Measurements from ENCODE around the gene ZBTB42. TPM values are rescaled to one million over a fixed set of nuclear protein-coding genes. Genes with fewer than 3 reads are reported as not detected.
"Not testable (repeated sequence)": the region's sequence is repeated elsewhere in the genome, so short reads cannot be mapped to it uniquely, and the experiment has no call there.

Gene ZBTB42
- total and polyA plus RNA-seq, 2 donors (not counting 3 experiments of a cell fraction or from before 2014, with no cell fraction given), result 3.1 to 3.8 TPM

- Histone ChIP-seq H3K9me1 (replicated peaks; ENCODE audit: control insufficient read depth, extremely low read depth, insufficient read depth, low read length) (no peaks in the 10 kb centered on the region), H3K79me2 (ENCODE audit: control insufficient read depth, insufficient read depth, low read length) (no peaks in the 10 kb centered on the region), H3K36me3 (ENCODE audit: control insufficient read depth in 2 of 2, extremely low read depth in 1 of 2, insufficient read depth in 2 of 2, low read length in 2 of 2) (no peaks in the 10 kb centered on the region), H3K4me3 (replicated peaks in 1 of 3; ENCODE audit: insufficient read depth in 1 of 3, low read depth in 1 of 3, low read length in 3 of 3) (no peak overlapping the region), H3K4me2 (ENCODE audit: insufficient read depth, low read length) (no peak overlapping the region), H3K4me1 (ENCODE audit: control insufficient read depth, extremely low read depth, insufficient read depth, low read length) (peaks cover 9% of the 10 kb centered on the region), H3K27ac (ENCODE audit: insufficient read depth, low read depth, low read length) (no peak overlapping the region), H3K9ac (replicated peaks; ENCODE audit: extremely low read depth, insufficient read depth, low read length) (no peak overlapping the region), H3K9me3 (replicated peaks; ENCODE audit: control insufficient read depth, insufficient read depth, low read length) (no peaks in the 10 kb centered on the region), H2AFZ (ENCODE audit: low read depth, low read length) (no peak overlapping the region), H3K27me3 (ENCODE audit: control insufficient read depth in 2 of 2, insufficient read depth in 2 of 2, low read length in 2 of 2) (no peaks in the 10 kb centered on the region), H4K20me1 (replicated peaks; ENCODE audit: control insufficient read depth, extremely low read depth, insufficient read depth, low read length) (no peaks in the 10 kb centered on the region)
- FAIRE-seq, result no peak
- no peak for DNase-seq (ENCODE audit: low read depth, low spot score)
- BruUV-seq (replicated peaks), result no TSS peak
- intact Hi-C loops (cut with micrococcal nuclease), result no loop called here
- POLR2A ChIA-PET, result no interaction called here
- dilution Hi-C loops (cut with MboI; ENCODE audit: extremely low pct_ligation_motif_present, low sequenced_read_pairs), result no loop called here
- CTCF ChIA-PET, result interaction anchor here (0.6 kb wide), 1 partner anchor 62 kb away, joined by 3 read pairs; no protein-coding TSS in a partner anchor
- TF ChIP-seq POLR2AphosphoS5 (IDR thresholded peaks at IDR 0.05; ENCODE audit: insufficient read depth, low read depth, low read length) (no peak), FOS (IDR thresholded peaks at IDR 0.05; ENCODE audit: borderline replicate concordance, insufficient read depth, low read length) (no peak), CTCF (IDR thresholded peaks at IDR 0.05; ENCODE audit: extremely low read depth in 1 of 2, insufficient read depth in 1 of 2, low read depth in 1 of 2, low read length in 2 of 2) (no peak), MYC (IDR thresholded peaks at IDR 0.05; ENCODE audit: low read depth, low read length) (no peak), JUN (IDR thresholded peaks at IDR 0.05; ENCODE audit: borderline replicate concordance, insufficient read depth, insufficient read length, low read depth) (no peak)
Observed at GRCh38 chr14:104830781-104831180, 29.9 kb downstream of the ZBTB42 start.

GRCh38 chr14:104836171-104836935 lies 35.5 kb downstream of the ZBTB42 start:
- DNase-seq (ENCODE audit: low read depth, low spot score); H3K27ac ChIP-seq (ENCODE audit: insufficient read depth, low read depth, low read length); CTCF ChIA-PET; intact Hi-C loops (cut with micrococcal nuclease); H3K9me1 ChIP-seq (replicated peaks; ENCODE audit: control insufficient read depth, extremely low read depth, insufficient read depth, low read length); H3K4me1 ChIP-seq (ENCODE audit: control insufficient read depth, extremely low read depth, insufficient read depth, low read length); H3K9ac ChIP-seq (replicated peaks; ENCODE audit: extremely low read depth, insufficient read depth, low read length); FAIRE-seq; dilution Hi-C loops (cut with MboI; ENCODE audit: extremely low pct_ligation_motif_present, low sequenced_read_pairs); H4K20me1 ChIP-seq (replicated peaks; ENCODE audit: control insufficient read depth, extremely low read depth, insufficient read depth, low read length); H3K4me2 ChIP-seq (ENCODE audit: insufficient read depth, low read length); BruUV-seq (replicated peaks); H3K79me2 ChIP-seq (ENCODE audit: control insufficient read depth, insufficient read depth, low read length); H3K27me3 ChIP-seq (ENCODE audit: control insufficient read depth in 2 of 2, insufficient read depth in 2 of 2, low read length in 2 of 2); H3K4me3 ChIP-seq (replicated peaks in 1 of 3; ENCODE audit: insufficient read depth in 1 of 3, low read depth in 1 of 3, low read length in 3 of 3); H3K9me3 ChIP-seq (replicated peaks; ENCODE audit: control insufficient read depth, insufficient read depth, low read length); H3K36me3 ChIP-seq (ENCODE audit: control insufficient read depth in 2 of 2, extremely low read depth in 1 of 2, insufficient read depth in 2 of 2, low read length in 2 of 2); POLR2A ChIA-PET; H2AFZ ChIP-seq (ENCODE audit: low read depth, low read length): not testable (repeated sequence)
